ENCODE data around the gene THOP1.

Gene THOP1

GRCh38 chr19:2819540-2820111, 34.3 kb downstream of the THOP1 start, which contains the start of gene ZNF554:
ZNF554 (plus strand) TSS chr19:2819868; CDS start chr19:2820072, 204 bp downstream.
- Histone ChIP-seq H3K9me3 (ENCODE audit: severe bottlenecking) (no peaks in the 10 kb centered on the region), H3K27me3 (ENCODE audit: insufficient read depth, low read depth, severe bottlenecking) (no peaks in the 10 kb centered on the region), H3K4me3 (ENCODE audit: low read depth, low read length) (peak within 1 kb of the TSS; percentile 74), H3K27ac (peak within 1 kb of the TSS; percentile 60), H3K36me3 (peaks cover 3% of the 10 kb centered on the region)
- peak; percentile 98 for DNase-seq
- TF ChIP-seq CTCF (IDR thresholded peaks at IDR 0.05; ENCODE audit: low read depth, low read length), result peak; percentile 97

- Histone ChIP-seq H3K36me3 (0 out of 2 replicates have a peak, but pooled peaks cover 2% of the 10 kb centered on the region), H3K9me3 (ENCODE audit: severe bottlenecking) (no peaks in the 10 kb centered on the region), H3K4me3 (ENCODE audit: low read depth, low read length) (peak overlapping the region; percentile 74), H3K27ac (peak overlapping the region; percentile 60), H3K27me3 (ENCODE audit: insufficient read depth, low read depth, severe bottlenecking) (no peaks in the 10 kb centered on the region)
- no peak for TF ChIP-seq CTCF (IDR thresholded peaks at IDR 0.05; ENCODE audit: low read depth, low read length)
- DNase-seq, result no peak
Observed at GRCh38 chr19:2820112-2820702, 34.9 kb downstream of the THOP1 start.

- Histone ChIP-seq H3K4me3 (ENCODE audit: low read depth, low read length) (no peak overlapping the region), H3K36me3 (peaks cover 5% of the 10 kb centered on the region), H3K9me3 (ENCODE audit: severe bottlenecking) (no peaks in the 10 kb centered on the region), H3K27ac (no peak overlapping the region), H3K27me3 (ENCODE audit: insufficient read depth, low read depth, severe bottlenecking) (no peaks in the 10 kb centered on the region)
- DNase-seq, result no peak
- no peak for TF ChIP-seq CTCF (IDR thresholded peaks at IDR 0.05; ENCODE audit: low read depth, low read length)
Observed at GRCh38 chr19:2822846-2823245, 37.5 kb downstream of the THOP1 start.

- H3K36me3 ChIP-seq, result peaks cover 10% of the 10 kb centered on the region
- H3K9me3 ChIP-seq (ENCODE audit: severe bottlenecking), result no peaks in the 10 kb centered on the region
- DNase-seq, result no peak
- H3K27ac ChIP-seq, result no peak overlapping the region
- H3K27me3 ChIP-seq (ENCODE audit: insufficient read depth, low read depth, severe bottlenecking), result no peaks in the 10 kb centered on the region
- H3K4me3 ChIP-seq (ENCODE audit: low read depth, low read length), result no peak overlapping the region
- no peak for TF ChIP-seq CTCF (IDR thresholded peaks at IDR 0.05; ENCODE audit: low read depth, low read length)
Observed at GRCh38 chr19:2823646-2824045, 38.3 kb downstream of the THOP1 start.

GRCh38 chr19:2824129-2824528, 38.8 kb downstream of the THOP1 start:
- no peak for DNase-seq
- no peak overlapping the region for H3K27ac ChIP-seq
- H3K9me3 ChIP-seq (ENCODE audit: severe bottlenecking), result no peaks in the 10 kb centered on the region
- no peak for TF ChIP-seq CTCF (IDR thresholded peaks at IDR 0.05; ENCODE audit: low read depth, low read length)
- H3K27me3 ChIP-seq (ENCODE audit: insufficient read depth, low read depth, severe bottlenecking), result no peaks in the 10 kb centered on the region
- peaks cover 10% of the 10 kb centered on the region for H3K36me3 ChIP-seq
- H3K4me3 ChIP-seq (ENCODE audit: low read depth, low read length), result no peak overlapping the region
